WI38 (cell line): ENCODE results near the gene DPP10.

ENCODE experiments used
- H3K4me3 ChIP-seq: 2 replicates; pipeline ENCODE4 v1.5.1; 2011; ENCODE audit warnings: low read depth, mild to moderate bottlenecking, control low read depth, low read length
- CTCF ChIP-seq: IDR thresholded peaks from 2 replicates; pipeline ENCODE4 v1.5.1; 2012; ENCODE audit warnings: low read depth, mild to moderate bottlenecking, control low read depth, low read length

Gene DPP10

GRCh38 chr2:114598329-114598728, 155.9 kb downstream of the DPP10 start:
- TF ChIP-seq CTCF: no peak
- H3K4me3 ChIP-seq: no peak overlapping the region

GRCh38 chr2:114609203-114609602, 166.8 kb downstream of the DPP10 start:
- no peak overlapping the region for H3K4me3 ChIP-seq
- no peak for TF ChIP-seq CTCF

GRCh38 chr2:114609801-114610200, 167.4 kb downstream of the DPP10 start:
- TF ChIP-seq CTCF: no peak
- no peak overlapping the region for H3K4me3 ChIP-seq

- no peak overlapping the region for H3K4me3 ChIP-seq
- no peak for TF ChIP-seq CTCF
Measured at GRCh38 chr2:114610677-114611076, 168.2 kb downstream of the DPP10 start.

- TF ChIP-seq CTCF: no peak
- no peak overlapping the region for H3K4me3 ChIP-seq
Measured at GRCh38 chr2:114614592-114614991, 172.2 kb downstream of the DPP10 start.

GRCh38 chr2:114628481-114628880, 186.0 kb downstream of the DPP10 start:
- no peak for TF ChIP-seq CTCF
- no peak overlapping the region for H3K4me3 ChIP-seq

GRCh38 chr2:114631146-114631545, 188.7 kb downstream of the DPP10 start:
- H3K4me3 ChIP-seq: no peak overlapping the region
- no peak for TF ChIP-seq CTCF
